Ovary (tissue), 9 donors: ENCODE data around the gene LYRM4. TPM values are rescaled to one million over a fixed set of nuclear protein-coding genes. Genes with fewer than 3 reads are reported as not detected.

Experiments
- DNase-seq, 5 donors: peaks; one replicate each; pipeline ENCODE4 v3.0.0-alpha.2; 2019 to 2020
- H3K27ac ChIP-seq, 2 donors: fragments of 200-600 bp; one replicate each; pipeline versions ENCODE4 v1.5.1 to v1.8.0; 2019 to 2022
- H3K27me3 ChIP-seq: fragments of 200-600 bp; one replicate; pipeline ENCODE4 v1.8.0; 2022
- H3K36me3 ChIP-seq: fragments of 200-600 bp; sonication (generic); one replicate; pipeline ENCODE4 v1.5.1; 2019
- H3K4me1 ChIP-seq: one replicate; pipeline ENCODE4 v1.8.1; 2013; ENCODE audit warnings: mild to moderate bottlenecking, moderate library complexity; ENCODE audit not compliant: insufficient read depth
- H3K4me3 ChIP-seq: fragments of 200-600 bp; sonication (generic); one replicate; pipeline ENCODE4 v1.5.1; 2017
- H3K9me3 ChIP-seq, 2 donors: fragments of 200-600 bp in 1 of 2; sonication (generic) in 1 of 2; one replicate each; pipeline versions ENCODE4 v1.5.1 to v1.8.1; 2013 to 2019; ENCODE audit warnings: mild to moderate bottlenecking in 1 of 2, moderate library complexity in 1 of 2
- CTCF ChIP-seq, 3 donors: fragments of 450-650 bp in 2 of 3; fragments of 200-600 bp in 1 of 3; IDR thresholded peaks; one replicate each; pipeline versions ENCODE4 v1.5.1 to v1.8.0; 2016 to 2022; ENCODE audit warnings: antibody characterized with exemption in 3 of 3, mild to moderate bottlenecking in 1 of 3
- EP300 ChIP-seq: sonication (generic); formaldehyde crosslinking; IDR thresholded peaks from one replicate; pipeline ENCODE4 v1.6.1; 2017; ENCODE audit warnings: antibody characterized with exemption
- POLR2A ChIP-seq: fragments of 450-650 bp; IDR thresholded peaks from one replicate; pipeline ENCODE4 v1.6.1; 2017; ENCODE audit warnings: antibody characterized with exemption, mild to moderate bottlenecking, moderate library complexity
- WGBS, 3 donors: extraction: QIAGEN DNeasy Blood & Tissue Kit in 1 of 3; methylation state at CpG; one replicate each; pipeline versions ENCODE4 v1.1.5 to v1.1.7; 2013 to 2017; 5-methylcytosine and 5-hydroxymethylcytosine counted together
- intact Hi-C, 4 donors: fragments of 100-400 bp; cut with DNase I; formaldehyde crosslinking; loops; one replicate each; pipeline versions ENCODE4 v1.11.0 to v1.15.1; 2022 to 2023
- polyA plus RNA-seq, 2 donors: library from polyadenylated mRNA; stranded (reverse); fragments of 200-250 nt in 1 of 2; fragments of 350-450 nt in 1 of 2; fragmentation: Illumina TruSeq in 1 of 2; extraction: RNeasy Lipid Tissue Mini Kit (QIAGEN cat#74804) in 1 of 2; gene quantifications; one replicate each; pipeline ENCODE4 v1.2.3, GENCODE V29; 2013 to 2014
- total RNA-seq, 7 donors: library from RNA; depleted of rRNA in 2 of 7; stranded (reverse); fragments of >200 nt in 2 of 7; fragmentation: NEBNext Ultra II Directional in 3 of 7; extraction: Animal tissue kit (Norgen Biotek cat#: 25700) in 3 of 7; gene quantifications; one replicate each; pipeline versions ENCODE4 v1.1.0 to v1.2.4, GENCODE V29; 2016 to 2023
- donor health status: DM: no; HTN: no; CAD: no; lungs with moderate emphysema.
- donor health status: DM: no; HTN: no; CAD: no.
- donor health status: Bipolar disorder and iron deficiency.
- donor health status: DM: yes; HTN: yes; CAD: no.
- donor health status: DM: no; HTN: no; CAD: no.
- donor health status: DM: yes; HTN: yes; CAD: no.

LYRM4 gene
- total and polyA plus RNA-seq, 9 donors = 28.0 to 38.2 (median 33.6) TPM

GRCh38 chr6:5135788-5136376, 124.9 kb downstream of the LYRM4 start:
- H3K27me3 ChIP-seq = no peaks in the 10 kb centered on the region
- H3K9me3 ChIP-seq = no peaks in the 10 kb centered on the region
- 65 to 69% (median 68%) methylated on average over 9 of the region's 9 CpGs for WGBS, 3 donors

GRCh38 chr6:5133943-5134342, 126.8 kb downstream of the LYRM4 start:
- Histone ChIP-seq H3K4me3 (no peak overlapping the region), H3K27me3 (no peaks in the 10 kb centered on the region), H3K27ac (no peak overlapping the region), H3K4me1 (peaks cover 3% of the 10 kb centered on the region), H3K36me3 (no peaks in the 10 kb centered on the region), H3K9me3 (no peaks in the 10 kb centered on the region)
- 79 to 91% (median 79%) methylated on average over 2 of the region's 2 CpGs for WGBS, 3 donors
- TF ChIP-seq EP300 (no peak), POLR2A (no peak), CTCF (IDR thresholded peaks at IDR 0.05) (no peak)
- no peak for DNase-seq
- intact Hi-C loops = no loop called here

More at GRCh38 chr6:5135788-5136376, 124.9 kb downstream of the LYRM4 start:
- H3K4me1 ChIP-seq = peaks cover 3% of the 10 kb centered on the region
- no peak overlapping the region for H3K27ac ChIP-seq
- intact Hi-C loops = no loop called here
- no peak overlapping the region for H3K4me3 ChIP-seq
- TF ChIP-seq CTCF (IDR thresholded peaks at IDR 0.05) (peak in 1 of 3 donors; percentile 12), EP300 (no peak), POLR2A (no peak)
- DNase-seq = peak in 1 of 5 donors; percentile 37
- no peaks in the 10 kb centered on the region for H3K36me3 ChIP-seq

GRCh38 chr6:5132731-5133130, 128.0 kb downstream of the LYRM4 start:
- H3K36me3 ChIP-seq = no peaks in the 10 kb centered on the region
- H3K9me3 ChIP-seq = no peaks in the 10 kb centered on the region
- 13 to 17% (median 16%) methylated on average over 7 of the region's 7 CpGs for WGBS, 3 donors
- peak overlapping the region in 1 of 2 donors; percentile 21 for H3K27ac ChIP-seq
- H3K4me3 ChIP-seq = peak overlapping the region; percentile 6
- no peak for TF ChIP-seq CTCF (IDR thresholded peaks at IDR 0.05)
- no peak for TF ChIP-seq POLR2A
- no peak for TF ChIP-seq EP300
- intact Hi-C loops = no loop called here
- peak; percentile 58 to 74 (median 70) for DNase-seq
- peaks cover 3% of the 10 kb centered on the region for H3K4me1 ChIP-seq
- H3K27me3 ChIP-seq = no peaks in the 10 kb centered on the region

- Histone ChIP-seq H3K9me3 (no peaks in the 10 kb centered on the region), H3K27me3 (no peaks in the 10 kb centered on the region), H3K27ac (no peak overlapping the region), H3K4me3 (no peak overlapping the region), H3K4me1 (peaks cover 3% of the 10 kb centered on the region), H3K36me3 (no peaks in the 10 kb centered on the region)
- DNase-seq = no peak
- intact Hi-C loops = no loop called here
- TF ChIP-seq CTCF (IDR thresholded peaks at IDR 0.05) = no peak
- no peak for TF ChIP-seq POLR2A
- TF ChIP-seq EP300 = no peak
- 86 to 89% (median 87%) methylated on average over 10 of the region's 10 CpGs for WGBS, 3 donors
Observed at GRCh38 chr6:5130135-5130866, 130.4 kb downstream of the LYRM4 start.
